HCT116 (cell line): ENCODE results near the gene AGMAT. TPM values are rescaled to one million over a fixed set of nuclear protein-coding genes. Genes with fewer than 3 reads are reported as not detected.

Experiments
- ATAC-seq: fragments of 200-7000 bp; cut with Tn5 transposase; 2 replicates; pipeline ENCODE4 v1.9.1; 2020; ENCODE audit warnings: mild to moderate bottlenecking, moderate library complexity
- BruUV-seq: library from RNA; stranded (reverse); fragments of 400-500 nt; replicated peaks from 2 replicates; lab custom pipeline; 2021; lab: Mats Ljungman, UMichigan
- CTCF ChIA-PET: fragments of 300-600 bp; sonication (Branson Sonifier 250); formaldehyde crosslinking; loops from one replicate; lab custom pipeline; 2021; ENCODE audit warnings: antibody characterized with exemption; lab: Charles Lee
- POLR2A ChIA-PET: fragments of 300-600, 350-600 bp; sonication (Branson Sonifier 250); formaldehyde crosslinking; loops from one replicate; lab custom pipeline; 2021; ENCODE audit warnings: antibody characterized with exemption; lab: Charles Lee
- RAD21 ChIA-PET, 2 experiments: fragments of 300-600 bp; sonication (Branson Sonifier 250); formaldehyde crosslinking; loops; one replicate each; lab custom pipeline; 2023; ENCODE audit warnings: low total read pairs in 2 of 2; ENCODE audit not compliant: uncharacterized antibody in 2 of 2, unreplicated experiment in 2 of 2, low non-redundant PET in 1 of 2; lab: Charles Lee
- DNase-seq: peaks from one replicate; pipeline ENCODE4 v3.0.0-alpha.2; 2010; ENCODE audit warnings: low read depth, low spot score
- H2AFZ ChIP-seq: fragments of 200-600 bp; shearing (Covaris generic), sonication (generic); 2 replicates; pipeline ENCODE4 v1.6.1; 2017; ENCODE audit warnings: low read depth, mixed run types, mixed read lengths, antibody characterized with exemption, low read length; ENCODE audit not compliant: poor library complexity, severe bottlenecking
- H3K27ac ChIP-seq: 2 replicates; pipeline ENCODE4 v1.5.1; 2012; ENCODE audit warnings: low read depth, low read length
- H3K27me3 ChIP-seq: fragments of 200-600 bp; sonication (generic); 2 replicates; pipeline ENCODE4 v1.6.1; 2016; ENCODE audit warnings: mixed run types, low read length, mixed read lengths; ENCODE audit not compliant: insufficient read depth
- H3K36me3 ChIP-seq, 2 experiments: fragments of 200-500 bp in 1 of 2; fragments of 200-600 bp in 1 of 2; sonication (Bioruptor generic) in 1 of 2; sonication (generic) in 1 of 2; 2 replicates each; pipeline versions ENCODE4 v1.5.1 to v1.6.1; 2014 to 2016; ENCODE audit warnings: low read length in 2 of 2, inconsistent platforms in 1 of 2, mixed read lengths in 1 of 2, mixed run types in 1 of 2; ENCODE audit not compliant: insufficient read depth in 2 of 2, control insufficient read depth in 1 of 2
- H3K4me1 ChIP-seq, 2 experiments: fragments of 200-600 bp in 1 of 2; sonication (generic) in 1 of 2; 2 replicates each; pipeline versions ENCODE4 v1.5.1 to v1.6.1; 2012 to 2017; ENCODE audit warnings: low read length in 2 of 2, inconsistent platforms in 1 of 2, mild to moderate bottlenecking in 1 of 2, mixed read lengths in 1 of 2, mixed run types in 1 of 2, moderate library complexity in 1 of 2; ENCODE audit not compliant: insufficient read depth in 2 of 2, control insufficient read depth in 1 of 2
- H3K4me2 ChIP-seq: fragments of 200-600 bp; sonication (generic); 2 replicates; pipeline ENCODE4 v1.6.1; 2017; ENCODE audit warnings: mixed run types, low read length, mixed read lengths
- H3K4me3 ChIP-seq, 2 experiments: fragments of 200-600 bp in 1 of 2; sonication (generic) in 1 of 2; replicated peaks in 1 of 2; 2 replicates each; pipeline ENCODE4 v1.5.1; 2011 to 2016; ENCODE audit warnings: low read length in 2 of 2, control low read depth in 1 of 2, low read depth in 1 of 2, mild to moderate bottlenecking in 1 of 2, mixed read lengths in 1 of 2, mixed run types in 1 of 2
- H3K79me2 ChIP-seq: fragments of 200-600 bp; sonication (generic); 2 replicates; pipeline ENCODE4 v1.6.1; 2017; ENCODE audit warnings: mild to moderate bottlenecking, mixed run types, low read length, moderate library complexity, mixed read lengths; ENCODE audit not compliant: insufficient read depth
- H3K9ac ChIP-seq: fragments of 200-600 bp; sonication (generic); 2 replicates; pipeline ENCODE4 v1.6.1; 2016; ENCODE audit warnings: low read length, mixed read lengths
- H3K9me2 ChIP-seq: fragments of 200-600 bp; sonication (generic), shearing (Covaris generic); 2 replicates; pipeline ENCODE4 v1.6.1; 2017; ENCODE audit warnings: mixed run types, mild to moderate bottlenecking, moderate library complexity; ENCODE audit not compliant: insufficient read depth
- H3K9me3 ChIP-seq, 2 experiments: fragments of 200-500 bp in 1 of 2; fragments of 200-600 bp in 1 of 2; sonication (Bioruptor generic) in 1 of 2; sonication (generic) in 1 of 2; 2 replicates each; pipeline ENCODE4 v1.6.1; 2014 to 2017; ENCODE audit warnings: low read length in 2 of 2, mixed read lengths in 2 of 2, inconsistent platforms in 1 of 2, low read depth in 1 of 2, mild to moderate bottlenecking in 1 of 2, mixed run types in 1 of 2, moderate library complexity in 1 of 2; ENCODE audit not compliant: control insufficient read depth in 1 of 2, insufficient read depth in 1 of 2
- H4K20me1 ChIP-seq: fragments of 200-600 bp; sonication (generic), shearing (Covaris generic); 2 replicates; pipeline ENCODE4 v1.6.1; 2017; ENCODE audit warnings: mixed run types, mild to moderate bottlenecking, moderate library complexity; ENCODE audit not compliant: insufficient read depth
- ATF3 ChIP-seq: IDR thresholded peaks from 2 replicates; pipeline ENCODE4 v1.6.1; 2012
- CBX3 ChIP-seq: IDR thresholded peaks from 2 replicates; pipeline ENCODE4 v1.6.1; 2012; ENCODE audit warnings: low read depth
- CEBPB ChIP-seq: IDR thresholded peaks from 2 replicates; pipeline ENCODE4 v1.6.1; 2012; ENCODE audit warnings: low read depth
- CTCF ChIP-seq, 3 experiments: fragments of 200-600 bp in 1 of 3; sonication (generic) in 1 of 3; IDR thresholded peaks in 2 of 3; conservative IDR thresholded peaks in 1 of 3; 2 replicates each; pipeline ENCODE4 v1.5.1; 2012 to 2017; ENCODE audit warnings: low read depth in 2 of 3, low read length in 2 of 3, antibody characterized with exemption in 1 of 3, borderline replicate concordance in 1 of 3, control low read depth in 1 of 3, mild to moderate bottlenecking in 1 of 3, mixed read lengths in 1 of 3, mixed run types in 1 of 3, moderate library complexity in 1 of 3; ENCODE audit not compliant: insufficient read depth in 1 of 3
- EGR1 ChIP-seq: IDR thresholded peaks from 2 replicates; pipeline ENCODE4 v1.6.1; 2012; ENCODE audit warnings: low read depth
- ELF1 ChIP-seq: IDR thresholded peaks from 2 replicates; pipeline ENCODE4 v1.6.1; 2012; ENCODE audit warnings: low read depth, borderline replicate concordance
- EZH2 ChIP-seq: fragments of 200-600 bp; sonication (generic); IDR thresholded peaks from 2 replicates; pipeline ENCODE4 v1.6.1; 2017; ENCODE audit warnings: antibody characterized with exemption, mixed run types
- EZH2phosphoT487 ChIP-seq: fragments of 200-600 bp; IDR thresholded peaks from 2 replicates; pipeline ENCODE4 v1.6.1; 2018; ENCODE audit warnings: antibody characterized with exemption, borderline replicate concordance
- MAX ChIP-seq: IDR thresholded peaks from 2 replicates; pipeline ENCODE4 v1.6.1; 2012
- POLR2A ChIP-seq: IDR thresholded peaks from 2 replicates; pipeline ENCODE4 v1.7.0; 2011; ENCODE audit warnings: borderline replicate concordance; ENCODE audit not compliant: insufficient read depth, insufficient read length; ENCODE audit errors: extremely low read depth
- POLR2AphosphoS5 ChIP-seq: IDR thresholded peaks from 2 replicates; pipeline ENCODE4 v1.6.1; 2011; ENCODE audit warnings: mild to moderate bottlenecking, low read depth, low read length, moderate library complexity
- RAD21 ChIP-seq: IDR thresholded peaks from 2 replicates; pipeline ENCODE4 v1.6.1; 2012; ENCODE audit warnings: low read depth, mild to moderate bottlenecking
- SIN3A ChIP-seq: IDR thresholded peaks from 2 replicates; pipeline ENCODE4 v1.6.1; 2012; ENCODE audit warnings: low read depth
- SRF ChIP-seq: IDR thresholded peaks from 2 replicates; pipeline ENCODE4 v1.6.1; 2012; ENCODE audit warnings: low read depth
- TCF7L2 ChIP-seq: IDR thresholded peaks from 2 replicates; pipeline ENCODE4 v1.7.0; 2011; ENCODE audit warnings: borderline replicate concordance, inconsistent platforms; ENCODE audit not compliant: insufficient read depth, insufficient read length; ENCODE audit errors: extremely low read depth
- ZFX ChIP-seq: fragments of 450-650 bp; IDR thresholded peaks from 2 replicates; pipeline ENCODE4 v1.6.1; 2017
- intact Hi-C: fragments of 100-400 bp; cut with micrococcal nuclease; formaldehyde crosslinking; loops from 2 replicates; pipeline ENCODE4 v1.10.0; 2022
- total RNA-seq: library from RNA; stranded (reverse); gene quantifications from one replicate; pipeline ENCODE4 v1.2.1, GENCODE V29; 2021; ENCODE audit not compliant: unreplicated experiment
- TF ChIP-seq, protein P1 (sequence below): IDR thresholded peaks from 2 replicates; pipeline ENCODE4 v1.6.1; 2011; ENCODE audit warnings: mild to moderate bottlenecking, low read length, moderate library complexity; ENCODE audit not compliant: insufficient replicate concordance; ENCODE audit errors: extremely low read depth

The AGMAT gene
- total RNA-seq, 1 experiment from 2014 or later, result not detected

DNA sequence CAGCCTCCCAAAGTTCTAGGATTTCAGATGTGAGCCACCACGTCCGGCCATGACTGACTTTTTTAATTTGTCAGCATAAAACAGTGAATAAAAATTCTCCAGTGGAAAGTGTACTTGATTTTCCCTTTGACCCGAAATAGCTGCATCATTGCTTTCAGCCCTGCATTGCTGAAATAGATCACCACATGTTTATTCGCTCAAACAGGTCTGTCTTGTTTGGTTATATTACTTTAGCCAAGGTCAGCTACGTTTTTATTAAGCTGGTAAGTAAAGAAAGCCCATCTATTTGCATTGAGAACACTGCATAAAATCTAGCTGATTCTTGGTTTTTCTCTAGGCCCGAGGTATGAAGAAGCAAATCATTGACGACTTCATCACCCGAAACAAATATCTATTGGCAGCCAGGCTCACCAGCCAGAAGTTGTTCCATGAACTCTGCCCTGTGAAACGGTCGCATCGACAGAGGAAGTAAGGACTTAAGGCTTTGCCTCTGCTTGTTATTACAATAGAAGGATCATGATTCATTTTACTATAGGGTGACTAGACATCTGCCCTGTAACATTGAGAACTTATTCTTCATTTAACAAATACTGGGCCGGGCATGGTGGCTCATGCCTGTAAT is 25.6 kb downstream of the AGMAT start:
- H3K9me2 ChIP-seq, result no peaks in the 10 kb centered on the region

DNA sequence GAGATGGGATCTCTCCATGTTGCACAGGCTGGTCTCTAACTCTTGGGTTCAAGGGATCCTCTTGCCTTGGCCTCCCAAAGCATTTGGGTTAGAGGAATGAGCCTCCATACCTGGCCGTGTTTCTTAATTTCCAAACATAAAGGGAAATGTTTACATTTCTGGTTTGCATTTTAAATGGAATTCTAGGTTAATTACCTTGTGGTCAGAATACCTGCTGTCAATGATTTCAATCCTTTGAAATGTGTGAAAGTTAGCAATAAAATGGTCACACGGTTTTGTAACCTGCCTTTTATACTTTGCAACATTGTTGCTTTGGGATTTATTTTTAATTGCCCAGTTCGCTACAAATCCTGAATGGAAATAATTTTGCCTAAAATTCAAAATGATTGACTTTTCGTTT is 26.3 kb downstream of the AGMAT start:
- POLR2A ChIA-PET, result no interaction called here
- CTCF ChIA-PET, result no interaction called here
- no peaks in the 10 kb centered on the region for H3K4me1 ChIP-seq
- no peak for TF ChIP-seq EGR1
- no peak for TF ChIP-seq RAD21
- no peak for TF ChIP-seq EZH2
- no peak for TF ChIP-seq TCF7L2
- no peak for TF ChIP-seq ELF1
- no peak for TF ChIP-seq MAX
- TF ChIP-seq POLR2A, result no peak
- no peak for TF ChIP-seq CTCF (IDR thresholded peaks at IDR 0.05 in 2 of 3, conservative IDR thresholded peaks at IDR 0.05 in 1 of 3; ENCODE audit: borderline replicate concordance in 1 of 3, insufficient read depth in 1 of 3, low read depth in 2 of 3, low read length in 2 of 3)
- TF ChIP-seq, protein P1, sequence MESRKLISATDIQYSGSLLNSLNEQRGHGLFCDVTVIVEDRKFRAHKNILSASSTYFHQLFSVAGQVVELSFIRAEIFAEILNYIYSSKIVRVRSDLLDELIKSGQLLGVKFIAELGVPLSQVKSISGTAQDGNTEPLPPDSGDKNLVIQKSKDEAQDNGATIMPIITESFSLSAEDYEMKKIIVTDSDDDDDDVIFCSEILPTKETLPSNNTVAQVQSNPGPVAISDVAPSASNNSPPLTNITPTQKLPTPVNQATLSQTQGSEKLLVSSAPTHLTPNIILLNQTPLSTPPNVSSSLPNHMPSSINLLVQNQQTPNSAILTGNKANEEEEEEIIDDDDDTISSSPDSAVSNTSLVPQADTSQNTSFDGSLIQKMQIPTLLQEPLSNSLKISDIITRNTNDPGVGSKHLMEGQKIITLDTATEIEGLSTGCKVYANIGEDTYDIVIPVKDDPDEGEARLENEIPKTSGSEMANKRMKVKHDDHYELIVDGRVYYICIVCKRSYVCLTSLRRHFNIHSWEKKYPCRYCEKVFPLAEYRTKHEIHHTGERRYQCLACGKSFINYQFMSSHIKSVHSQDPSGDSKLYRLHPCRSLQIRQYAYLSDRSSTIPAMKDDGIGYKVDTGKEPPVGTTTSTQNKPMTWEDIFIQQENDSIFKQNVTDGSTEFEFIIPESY, result no peak
- no peak for TF ChIP-seq CBX3
- TF ChIP-seq EZH2phosphoT487, result no peak
- no peak for TF ChIP-seq POLR2AphosphoS5

More for the DNA sequence above, 25.6 kb downstream of the AGMAT start:
- DNase-seq (no peak), ATAC-seq (no peak)
- ChIA-PET POLR2A (no interaction called here), RAD21 (no interaction called here), CTCF (no interaction called here)
- Histone ChIP-seq H3K4me1 (no peaks in the 10 kb centered on the region), H2AFZ (no peak overlapping the region), H3K4me2 (no peak overlapping the region), H4K20me1 (no peaks in the 10 kb centered on the region), H3K9me3 (no peaks in the 10 kb centered on the region), H3K79me2 (no peaks in the 10 kb centered on the region), H3K27me3 (no peaks in the 10 kb centered on the region), H3K4me3 (no peak overlapping the region), H3K36me3 (peaks cover 23 to 24% of the 10 kb centered on the region in 2 experiments; a peak in 3 of 4 replicates), H3K9ac (no peak overlapping the region), H3K27ac (no peak overlapping the region)
- no peak for TF ChIP-seq POLR2AphosphoS5
- no peak for TF ChIP-seq RAD21
- no peak for TF ChIP-seq SIN3A
- no peak for TF ChIP-seq ATF3
- TF ChIP-seq SRF, result no peak
- TF ChIP-seq ZFX, result no peak
- TF ChIP-seq CEBPB, result no peak
- no peak for TF ChIP-seq CBX3
- no TSS peak for BruUV-seq
- intact Hi-C loops, result no loop called here

More for the DNA sequence above, 26.3 kb downstream of the AGMAT start:
- Histone ChIP-seq H3K27me3 (no peaks in the 10 kb centered on the region), H3K27ac (no peak overlapping the region), H3K9ac (no peak overlapping the region), H3K9me2 (no peaks in the 10 kb centered on the region), H3K4me2 (no peak overlapping the region), H3K36me3 (peaks cover 18 to 19% of the 10 kb centered on the region in 2 experiments; a peak in 3 of 4 replicates), H2AFZ (no peak overlapping the region), H3K4me3 (no peak overlapping the region), H3K9me3 (no peaks in the 10 kb centered on the region), H4K20me1 (no peaks in the 10 kb centered on the region), H3K79me2 (no peaks in the 10 kb centered on the region)
- intact Hi-C loops, result no loop called here
- DNase-seq, result no peak
- RAD21 ChIA-PET, result no interaction called here
- ATAC-seq, result no peak
- BruUV-seq, result no TSS peak
